ENCODE data around the gene DAB1. TPM values are rescaled to one million over a fixed set of nuclear protein-coding genes. Genes with fewer than 3 reads are reported as not detected.

DAB1 gene
- total RNA-seq, 4 donors from 2014 or later, result 0.22 TPM; not detected in 3

- no peaks in the 10 kb centered on the region for H3K27me3 ChIP-seq
- H3K4me3 ChIP-seq, result no peak overlapping the region
- DNase-seq (no peak), ATAC-seq (no peak)
- intact Hi-C loops (cut with DNase I; ENCODE audit: low total_unique reads) (no loop called here), in situ Hi-C loops (cut with MboI; ENCODE audit: low sequenced_read_pairs in 4 of 4) (no loop called here)
- TF ChIP-seq CTCF (IDR thresholded peaks at IDR 0.05 in 4 of 5, conservative IDR thresholded peaks at IDR 0.05 in 1 of 5) (no peak), POLR2A (IDR thresholded peaks at IDR 0.05) (no peak)
- no peaks in the 10 kb centered on the region for H3K36me3 ChIP-seq
- H3K27ac ChIP-seq, result no peak overlapping the region
- H3K4me1 ChIP-seq, result no peaks in the 10 kb centered on the region
- H3K9me3 ChIP-seq, result no peaks in the 10 kb centered on the region
These were observed 167.9 kb downstream of the DAB1 start for GRCh38 chr1:57255945-57256344.

GRCh38 chr1:57254022-57254421 lies 169.8 kb downstream of the DAB1 start:
- H3K36me3 ChIP-seq, result no peaks in the 10 kb centered on the region
- ATAC-seq (no peak), DNase-seq (no peak)
- H3K9me3 ChIP-seq, result no peaks in the 10 kb centered on the region
- H3K4me1 ChIP-seq, result no peaks in the 10 kb centered on the region
- H3K27me3 ChIP-seq, result no peaks in the 10 kb centered on the region
- intact Hi-C loops (cut with DNase I; ENCODE audit: low total_unique reads) (no loop called here), in situ Hi-C loops (cut with MboI; ENCODE audit: low sequenced_read_pairs in 4 of 4) (no loop called here)
- no peak overlapping the region for H3K4me3 ChIP-seq
- no peak overlapping the region for H3K27ac ChIP-seq
- TF ChIP-seq POLR2A (IDR thresholded peaks at IDR 0.05) (no peak), CTCF (IDR thresholded peaks at IDR 0.05 in 4 of 5, conservative IDR thresholded peaks at IDR 0.05 in 1 of 5) (no peak)

GRCh38 chr1:57252597-57253294 lies 171.1 kb downstream of the DAB1 start:
- DNase-seq (no peak), ATAC-seq (no peak)
- TF ChIP-seq POLR2A (IDR thresholded peaks at IDR 0.05) (no peak), CTCF (IDR thresholded peaks at IDR 0.05 in 4 of 5, conservative IDR thresholded peaks at IDR 0.05 in 1 of 5) (no peak)
- intact Hi-C loops (cut with DNase I; ENCODE audit: low total_unique reads) (no loop called here), in situ Hi-C loops (cut with MboI; ENCODE audit: low sequenced_read_pairs in 4 of 4) (no loop called here)
- H3K9me3 ChIP-seq, result no peaks in the 10 kb centered on the region
- H3K4me1 ChIP-seq, result no peaks in the 10 kb centered on the region
- H3K36me3 ChIP-seq, result no peaks in the 10 kb centered on the region
- H3K27ac ChIP-seq, result no peak overlapping the region
- H3K27me3 ChIP-seq, result no peaks in the 10 kb centered on the region
- no peak overlapping the region for H3K4me3 ChIP-seq

GRCh38 chr1:57250021-57250420 lies 173.8 kb downstream of the DAB1 start:
- H3K4me3 ChIP-seq, result no peak overlapping the region
- no peaks in the 10 kb centered on the region for H3K9me3 ChIP-seq
- no peak for TF ChIP-seq POLR2A (IDR thresholded peaks at IDR 0.05)
- TF ChIP-seq CTCF (IDR thresholded peaks at IDR 0.05 in 4 of 5, conservative IDR thresholded peaks at IDR 0.05 in 1 of 5), result no peak
- ATAC-seq, result no peak
- intact Hi-C loops (cut with DNase I; ENCODE audit: low total_unique reads) (no loop called here), in situ Hi-C loops (cut with MboI; ENCODE audit: low sequenced_read_pairs in 4 of 4) (no loop called here)
- H3K27me3 ChIP-seq, result no peaks in the 10 kb centered on the region
- H3K36me3 ChIP-seq, result no peaks in the 10 kb centered on the region
- DNase-seq, result no peak
- no peak overlapping the region for H3K27ac ChIP-seq
- no peaks in the 10 kb centered on the region for H3K4me1 ChIP-seq

GRCh38 chr1:57249511-57249910 lies 174.3 kb downstream of the DAB1 start:
- Histone ChIP-seq H3K4me3 (no peak overlapping the region), H3K36me3 (no peaks in the 10 kb centered on the region), H3K27me3 (no peaks in the 10 kb centered on the region), H3K4me1 (no peaks in the 10 kb centered on the region), H3K27ac (no peak overlapping the region), H3K9me3 (no peaks in the 10 kb centered on the region)
- ATAC-seq, result no peak
- DNase-seq, result no peak
- TF ChIP-seq POLR2A (IDR thresholded peaks at IDR 0.05) (no peak), CTCF (IDR thresholded peaks at IDR 0.05 in 4 of 5, conservative IDR thresholded peaks at IDR 0.05 in 1 of 5) (no peak)
- in situ Hi-C loops (cut with MboI; ENCODE audit: low sequenced_read_pairs in 4 of 4) (no loop called here), intact Hi-C loops (cut with DNase I; ENCODE audit: low total_unique reads) (no loop called here)
